HUES48 (cell line): ENCODE data around the gene SQSTM1.

Experiments used
- H3K27ac ChIP-seq: one replicate; pipeline ENCODE4 v1.7.0; 2013; ENCODE audit warnings: low read depth, low read length, inconsistent platforms
- H3K27me3 ChIP-seq: 2 replicates; pipeline ENCODE4 v1.6.1; 2013; ENCODE audit warnings: mild to moderate bottlenecking, low read length; ENCODE audit not compliant: control insufficient read depth, insufficient read depth
- H3K36me3 ChIP-seq: 2 replicates; pipeline ENCODE4 v1.6.1; 2013; ENCODE audit warnings: low read length; ENCODE audit not compliant: control insufficient read depth, insufficient read depth
- H3K4me1 ChIP-seq: 2 replicates; pipeline ENCODE4 v1.6.1; 2013; ENCODE audit warnings: mild to moderate bottlenecking, low read length; ENCODE audit not compliant: control insufficient read depth, insufficient read depth
- H3K4me3 ChIP-seq: 2 replicates; pipeline ENCODE4 v1.5.1; 2013; ENCODE audit warnings: mild to moderate bottlenecking, low read depth, low read length
- H3K9ac ChIP-seq: 2 replicates; pipeline ENCODE4 v1.6.1; 2013; ENCODE audit warnings: mild to moderate bottlenecking, low read depth, low read length, moderate library complexity
- H3K9me3 ChIP-seq: 2 replicates; pipeline ENCODE4 v1.6.1; 2013; ENCODE audit warnings: low read length; ENCODE audit not compliant: control insufficient read depth, insufficient read depth

SQSTM1 gene

DNA sequence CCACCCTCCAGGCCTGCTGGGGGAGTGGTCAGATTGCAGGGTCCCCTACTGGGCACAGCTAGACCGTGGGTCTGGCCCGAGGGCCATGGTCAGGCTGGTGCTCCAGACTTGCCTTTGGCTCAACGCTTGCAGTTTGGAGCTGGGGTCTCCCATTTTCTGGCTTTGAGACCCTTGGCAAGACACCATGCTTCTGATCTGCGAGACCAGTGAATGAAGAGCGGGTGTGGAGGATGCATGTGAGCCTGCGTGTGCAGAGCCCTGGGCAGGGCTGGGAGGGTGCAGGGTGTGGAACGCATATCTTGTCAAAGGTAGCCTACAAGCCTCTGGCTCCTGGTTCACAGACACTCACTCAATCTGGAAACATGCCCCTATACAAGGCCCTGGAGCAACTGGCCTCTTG lies 44.0 kb downstream of the SQSTM1 start:
- no peak overlapping the region for H3K27ac ChIP-seq
- peaks cover 46% of the 10 kb centered on the region for H3K36me3 ChIP-seq
- H3K9ac ChIP-seq, result no peak overlapping the region
- no peaks in the 10 kb centered on the region for H3K9me3 ChIP-seq
- no peak overlapping the region for H3K4me3 ChIP-seq
- no peaks in the 10 kb centered on the region; the same call in 1 of the 2 replicates for H3K4me1 ChIP-seq
- H3K27me3 ChIP-seq, result no peaks in the 10 kb centered on the region

DNA sequence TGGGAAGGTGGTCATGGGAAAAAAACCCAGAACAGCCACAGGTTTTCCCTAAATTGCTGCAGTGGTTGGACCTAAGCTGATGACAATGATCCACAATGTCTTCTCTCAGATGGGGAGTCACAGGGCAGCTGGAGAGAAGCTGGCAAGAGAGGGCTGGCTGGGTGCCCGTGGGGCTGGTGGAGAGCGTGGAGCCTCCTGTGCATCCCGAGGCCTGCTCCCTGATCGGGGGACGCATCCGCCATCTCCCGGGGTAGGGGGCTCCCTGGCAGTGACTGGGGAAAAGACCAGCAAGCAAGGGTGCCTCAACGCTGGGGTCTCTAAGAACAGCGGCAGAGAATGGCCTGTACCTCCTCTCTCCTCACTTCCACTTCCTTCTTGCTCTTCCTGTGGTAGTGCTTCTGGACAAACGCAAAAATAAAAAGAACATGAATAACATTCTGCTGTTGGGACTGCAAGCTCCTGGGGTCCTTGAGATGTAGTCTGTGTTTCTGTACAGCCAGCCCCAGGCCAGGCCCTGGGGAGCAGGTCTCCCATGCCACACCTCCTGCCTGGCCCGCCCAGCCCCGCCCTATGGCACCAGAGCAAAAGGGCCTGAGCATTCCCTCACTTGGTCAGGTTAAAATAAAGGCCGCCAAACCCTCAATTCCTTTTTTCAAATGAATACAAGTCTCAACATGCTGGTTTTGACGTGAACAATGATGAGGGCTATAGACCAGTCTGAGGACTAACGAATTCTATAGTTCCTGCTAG lies 45.0 kb downstream of the SQSTM1 start:
- H3K9ac ChIP-seq, result no peak overlapping the region
- H3K9me3 ChIP-seq, result no peaks in the 10 kb centered on the region
- no peaks in the 10 kb centered on the region for H3K27me3 ChIP-seq
- H3K36me3 ChIP-seq, result peaks cover 47% of the 10 kb centered on the region
- no peak overlapping the region for H3K4me3 ChIP-seq
- no peaks in the 10 kb centered on the region; the same call in 1 of the 2 replicates for H3K4me1 ChIP-seq
- H3K27ac ChIP-seq, result no peak overlapping the region

DNA sequence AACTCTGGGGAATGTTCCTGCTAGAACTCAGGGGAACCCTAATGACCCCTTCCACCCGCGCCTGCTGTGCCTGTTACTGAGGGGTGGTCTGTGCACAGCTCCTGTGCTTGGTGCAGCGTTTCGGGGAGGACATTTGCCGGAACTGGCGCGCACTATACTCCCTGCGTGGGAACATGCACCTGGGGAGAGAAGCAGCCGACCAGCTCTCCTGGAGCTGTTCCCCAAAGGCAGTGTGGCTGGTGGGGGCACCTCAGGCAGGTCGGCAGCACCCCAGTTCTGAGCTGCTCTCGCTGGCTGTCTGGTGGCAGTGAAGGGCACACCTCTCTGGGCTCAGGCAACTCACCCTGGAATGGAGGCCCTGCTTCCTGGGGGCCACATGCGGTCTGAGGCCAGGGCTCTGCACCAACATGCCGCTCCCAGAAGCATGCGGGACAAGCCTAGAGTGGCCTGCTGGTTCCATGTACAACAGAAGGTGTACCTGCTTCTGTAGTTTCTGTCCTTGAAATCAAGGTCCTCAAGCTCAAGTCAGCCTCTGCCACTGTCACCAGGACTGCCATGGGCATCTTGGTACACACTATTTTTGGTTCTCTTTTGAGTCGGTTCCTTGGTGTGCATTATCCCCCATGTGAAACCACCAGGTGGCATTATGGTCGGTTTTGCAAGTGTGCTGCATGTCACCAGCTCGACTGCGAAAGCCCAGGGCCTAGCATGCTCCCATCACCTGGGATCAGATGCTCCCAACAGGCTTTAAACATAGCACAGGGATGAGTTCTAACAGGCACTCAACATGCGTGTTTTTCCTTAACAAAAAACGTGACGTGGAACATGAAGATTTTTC lies 45.8 kb downstream of the SQSTM1 start:
- Histone ChIP-seq H3K27ac (no peak overlapping the region), H3K9ac (no peak overlapping the region), H3K36me3 (peaks cover 54% of the 10 kb centered on the region), H3K9me3 (no peaks in the 10 kb centered on the region), H3K4me3 (no peak overlapping the region), H3K27me3 (no peaks in the 10 kb centered on the region), H3K4me1 (no peaks in the 10 kb centered on the region)

DNA sequence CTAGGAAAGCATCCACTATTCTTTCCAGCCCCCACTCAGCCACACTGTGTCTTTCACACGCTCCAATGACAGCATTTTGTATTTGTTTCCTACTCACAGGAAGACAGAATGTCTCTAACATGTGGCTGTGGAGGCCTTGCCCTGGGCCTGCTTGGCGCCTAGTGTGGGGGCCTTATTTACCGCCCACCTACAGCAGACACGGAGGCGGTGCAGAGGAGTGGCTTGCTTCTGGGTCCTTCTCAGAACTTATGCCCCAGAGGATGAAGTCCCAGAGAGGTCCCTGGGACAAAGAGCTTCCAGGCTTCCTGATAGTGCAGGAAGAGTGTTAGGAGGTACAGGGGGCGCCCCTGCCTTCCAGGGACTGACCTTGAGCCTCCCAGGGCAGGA lies 46.4 kb downstream of the SQSTM1 start:
- Histone ChIP-seq H3K36me3 (peaks cover 54% of the 10 kb centered on the region), H3K9me3 (no peaks in the 10 kb centered on the region), H3K27me3 (no peaks in the 10 kb centered on the region), H3K27ac (no peak overlapping the region), H3K9ac (no peak overlapping the region), H3K4me1 (no peaks in the 10 kb centered on the region), H3K4me3 (no peak overlapping the region)

DNA sequence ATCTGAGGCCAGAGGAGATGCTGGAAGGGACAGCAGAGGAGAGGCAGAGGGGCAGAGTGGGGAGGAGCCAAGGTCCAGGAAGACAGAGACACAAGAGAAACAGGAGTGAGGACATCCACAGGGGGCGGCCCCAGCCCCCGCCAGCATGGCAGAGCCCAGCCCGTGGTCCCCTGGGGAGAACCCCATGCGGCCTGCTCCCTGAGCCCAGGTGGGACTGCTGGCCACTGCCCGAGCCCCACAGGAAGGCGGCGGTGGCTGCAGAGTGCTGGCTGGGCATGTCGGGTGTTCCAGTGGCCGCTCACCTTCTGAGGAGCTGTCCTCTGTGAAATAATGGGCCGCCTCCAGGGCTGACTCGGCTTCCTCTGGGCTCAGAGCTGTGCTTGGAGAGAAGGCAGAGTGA lies 46.8 kb downstream of the SQSTM1 start:
- no peak overlapping the region for H3K4me3 ChIP-seq
- peaks cover 54% of the 10 kb centered on the region for H3K36me3 ChIP-seq
- no peaks in the 10 kb centered on the region for H3K4me1 ChIP-seq
- no peaks in the 10 kb centered on the region for H3K27me3 ChIP-seq
- no peak overlapping the region for H3K27ac ChIP-seq
- no peak overlapping the region for H3K9ac ChIP-seq
- no peaks in the 10 kb centered on the region for H3K9me3 ChIP-seq

DNA sequence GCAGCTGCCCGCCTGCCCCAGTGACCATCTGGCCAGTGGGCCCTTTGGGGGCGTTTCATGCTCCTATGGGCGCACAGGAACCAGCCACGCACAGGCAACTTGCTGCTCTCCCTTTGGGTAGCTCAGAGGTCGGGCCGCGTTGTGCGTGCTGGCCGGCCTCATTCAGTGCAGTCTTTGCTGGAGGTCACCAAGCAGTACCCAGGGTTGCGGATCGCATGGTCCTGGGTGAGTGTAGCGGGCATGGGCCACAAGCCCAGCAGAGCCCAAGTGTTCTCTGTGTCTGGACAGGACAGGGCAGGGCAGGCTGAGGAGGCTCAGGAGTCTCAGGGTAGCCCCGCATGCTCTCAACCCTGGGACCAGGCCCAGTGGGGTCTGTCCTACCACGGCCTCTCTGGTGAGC lies 47.8 kb downstream of the SQSTM1 start:
- H3K4me1 ChIP-seq, result no peaks in the 10 kb centered on the region
- no peak overlapping the region for H3K4me3 ChIP-seq
- no peak overlapping the region for H3K9ac ChIP-seq
- no peak overlapping the region for H3K27ac ChIP-seq
- H3K36me3 ChIP-seq, result peaks cover 52% of the 10 kb centered on the region
- no peaks in the 10 kb centered on the region for H3K9me3 ChIP-seq
- H3K27me3 ChIP-seq, result no peaks in the 10 kb centered on the region

DNA sequence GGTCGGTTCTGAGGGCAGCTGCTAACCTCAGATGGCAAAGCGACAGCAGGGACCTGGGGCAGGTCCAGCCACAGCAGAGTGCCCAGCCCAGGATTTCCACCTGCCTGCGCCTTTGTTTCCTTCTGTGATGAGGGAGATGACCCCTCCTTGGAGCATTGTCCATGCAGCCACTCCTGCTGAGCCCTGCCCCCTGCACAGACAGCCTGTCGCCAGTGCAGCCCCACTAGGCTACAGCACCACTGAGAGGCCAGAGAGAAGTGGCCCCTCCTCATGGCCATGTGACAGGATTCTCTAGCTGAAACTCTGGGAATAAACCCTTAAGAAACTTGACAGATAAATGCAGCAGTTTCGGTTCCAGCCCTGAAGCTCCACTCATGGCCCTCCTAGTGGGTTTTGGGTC lies 48.4 kb downstream of the SQSTM1 start:
- Histone ChIP-seq H3K4me3 (no peak overlapping the region), H3K36me3 (peaks cover 51% of the 10 kb centered on the region), H3K4me1 (no peaks in the 10 kb centered on the region), H3K27ac (peak overlapping the region; percentile 60), H3K9ac (no peak overlapping the region), H3K9me3 (no peaks in the 10 kb centered on the region), H3K27me3 (no peaks in the 10 kb centered on the region)

DNA sequence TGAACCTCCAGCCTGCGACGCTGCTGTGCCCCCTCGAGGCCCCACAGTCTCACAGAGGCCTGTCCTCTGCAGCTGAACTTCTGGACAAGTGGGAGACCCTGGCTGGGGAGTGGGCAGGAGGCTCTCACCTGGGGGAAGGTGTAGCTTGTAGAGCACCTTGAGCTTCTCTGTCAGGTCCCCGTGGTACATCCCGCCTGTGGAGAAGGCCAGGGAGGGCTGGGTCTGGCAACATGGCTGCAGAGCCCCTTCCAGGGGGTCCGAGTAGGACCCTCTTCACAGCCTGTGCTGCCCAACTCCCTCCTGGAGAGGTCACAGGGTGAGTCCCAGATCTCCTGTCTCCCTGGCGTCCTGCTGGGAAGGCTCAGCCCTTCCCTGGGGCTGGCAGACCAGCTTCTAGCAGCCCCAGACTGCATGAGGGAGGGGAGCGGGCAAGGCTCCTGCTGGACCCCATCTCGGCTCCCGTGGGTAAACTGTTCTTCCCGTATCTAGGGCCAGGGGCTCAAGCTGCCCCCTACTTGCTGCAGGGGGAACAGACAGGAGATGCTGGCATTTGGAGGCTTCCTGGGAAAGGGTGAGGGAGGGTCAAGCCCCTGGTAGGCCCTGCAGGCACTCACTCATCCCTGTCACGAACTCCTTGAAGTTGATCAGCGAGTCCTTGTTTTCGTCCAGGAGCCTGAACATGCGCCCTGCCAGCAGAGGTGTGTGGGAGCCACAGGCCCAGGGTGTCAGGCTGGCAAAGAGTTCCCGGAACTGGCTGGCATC lies 49.1 kb downstream of the SQSTM1 start:
- H3K4me1 ChIP-seq, result no peaks in the 10 kb centered on the region
- peaks cover 55% of the 10 kb centered on the region for H3K36me3 ChIP-seq
- H3K9ac ChIP-seq, result no peak overlapping the region
- peak overlapping the region; percentile 60 for H3K27ac ChIP-seq
- H3K4me3 ChIP-seq, result no peak overlapping the region
- no peaks in the 10 kb centered on the region for H3K27me3 ChIP-seq
- no peaks in the 10 kb centered on the region for H3K9me3 ChIP-seq

DNA sequence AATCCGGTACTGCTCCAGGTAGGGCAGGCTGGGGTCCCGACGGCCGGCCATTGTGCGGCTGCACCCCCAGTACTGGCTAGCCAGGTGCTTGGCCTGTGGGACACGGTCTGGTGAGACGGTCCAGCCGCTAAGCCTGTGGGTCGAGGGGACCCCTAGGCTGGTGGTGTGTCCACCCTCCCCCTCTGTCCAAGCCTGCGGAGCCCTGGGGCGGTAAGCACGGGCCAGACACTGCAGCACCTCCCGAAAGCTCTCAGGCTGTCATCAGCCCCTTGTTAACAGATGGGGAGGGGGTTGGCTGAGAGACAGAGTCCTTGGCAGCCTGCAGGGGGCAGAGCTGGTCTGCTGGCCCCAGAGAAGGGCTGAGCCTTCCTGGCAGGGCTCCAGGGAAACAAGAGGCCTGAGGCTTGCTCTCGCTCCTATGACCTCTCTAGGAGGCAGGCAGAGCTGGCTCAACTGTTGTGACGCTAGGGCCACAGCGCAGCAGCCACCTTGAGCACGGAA lies 49.7 kb downstream of the SQSTM1 start:
- no peaks in the 10 kb centered on the region for H3K4me1 ChIP-seq
- no peaks in the 10 kb centered on the region for H3K27me3 ChIP-seq
- H3K9me3 ChIP-seq, result no peaks in the 10 kb centered on the region
- no peak overlapping the region for H3K9ac ChIP-seq
- H3K4me3 ChIP-seq, result no peak overlapping the region
- peaks cover 55% of the 10 kb centered on the region for H3K36me3 ChIP-seq
- no peak overlapping the region for H3K27ac ChIP-seq

DNA sequence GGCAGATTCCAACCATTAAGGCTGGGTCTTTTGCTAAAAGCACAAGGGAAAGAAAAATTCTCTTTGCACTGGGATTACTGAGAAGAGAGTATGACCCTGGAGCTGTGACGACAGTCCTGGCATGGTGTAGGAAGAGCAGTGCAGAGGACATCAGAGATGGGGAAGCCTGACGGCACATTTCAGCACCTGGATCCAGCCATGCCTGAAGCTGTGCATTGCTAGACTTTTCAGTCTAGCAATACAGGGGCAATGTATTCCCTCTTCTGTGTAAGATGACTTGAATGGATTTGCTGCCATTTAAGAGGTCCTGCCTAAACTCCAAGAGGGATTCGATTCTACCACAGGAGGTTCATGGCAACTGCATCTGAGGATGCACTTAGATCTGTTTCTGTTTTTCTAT lies 50.2 kb downstream of the SQSTM1 start:
- Histone ChIP-seq H3K36me3 (peaks cover 58% of the 10 kb centered on the region), H3K27ac (no peak overlapping the region)

More for the DNA sequence above, 50.2 kb downstream of the SQSTM1 start:
- H3K4me3 ChIP-seq, result no peak overlapping the region
- H3K4me1 ChIP-seq, result no peaks in the 10 kb centered on the region
- H3K9me3 ChIP-seq, result no peaks in the 10 kb centered on the region
- no peaks in the 10 kb centered on the region for H3K27me3 ChIP-seq
- no peak overlapping the region for H3K9ac ChIP-seq
